ENCODE results near the gene PLK1.

GRCh38 chr16:23700509-23700908 is 21.8 kb downstream of the PLK1 start:
- TF ChIP-seq MAZ (IDR thresholded peaks at IDR 0.05; ENCODE audit: borderline replicate concordance, low read depth, low read length) (no peak), MAZ (CRISPR knock-in tag; IDR thresholded peaks at IDR 0.05; ENCODE audit: low read depth) (no peak), STAT5B (CRISPR knock-in tag; IDR thresholded peaks at IDR 0.05) (no peak), CTCF (CRISPR knock-in tag; IDR thresholded peaks at IDR 0.05) (0 out of 2 replicates have a peak, but pooled peaks have one; percentile 5), NFATC3 (CRISPR knock-in tag; IDR thresholded peaks at IDR 0.05) (no peak), ZNF687 (CRISPR knock-in tag; IDR thresholded peaks at IDR 0.05) (peak; percentile 47), KDM5A (IDR thresholded peaks at IDR 0.05; ENCODE audit: borderline replicate concordance, low read length) (no peak), ZNF326 (CRISPR knock-in tag; IDR thresholded peaks at IDR 0.05; ENCODE audit: borderline replicate concordance) (no peak)
- TF ChIP-seq, protein P1, sequence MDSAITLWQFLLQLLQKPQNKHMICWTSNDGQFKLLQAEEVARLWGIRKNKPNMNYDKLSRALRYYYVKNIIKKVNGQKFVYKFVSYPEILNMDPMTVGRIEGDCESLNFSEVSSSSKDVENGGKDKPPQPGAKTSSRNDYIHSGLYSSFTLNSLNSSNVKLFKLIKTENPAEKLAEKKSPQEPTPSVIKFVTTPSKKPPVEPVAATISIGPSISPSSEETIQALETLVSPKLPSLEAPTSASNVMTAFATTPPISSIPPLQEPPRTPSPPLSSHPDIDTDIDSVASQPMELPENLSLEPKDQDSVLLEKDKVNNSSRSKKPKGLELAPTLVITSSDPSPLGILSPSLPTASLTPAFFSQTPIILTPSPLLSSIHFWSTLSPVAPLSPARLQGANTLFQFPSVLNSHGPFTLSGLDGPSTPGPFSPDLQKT (CRISPR knock-in tag; IDR thresholded peaks at IDR 0.05; ENCODE audit: borderline replicate concordance): no peak

Measured in HepG2 (cell line).